ENCODE measurements around the gene UBA1. TPM values are rescaled to one million over a fixed set of nuclear protein-coding genes. Genes with fewer than 3 reads are reported as not detected.
A peak's percentile ranks its signal among the peaks of the same experiment; 100 is the strongest.

Gene UBA1
- 427 and 477 TPM in 2 replicates for total RNA-seq (2014; rRNA removed; shearing (Covaris generic))

DNA sequence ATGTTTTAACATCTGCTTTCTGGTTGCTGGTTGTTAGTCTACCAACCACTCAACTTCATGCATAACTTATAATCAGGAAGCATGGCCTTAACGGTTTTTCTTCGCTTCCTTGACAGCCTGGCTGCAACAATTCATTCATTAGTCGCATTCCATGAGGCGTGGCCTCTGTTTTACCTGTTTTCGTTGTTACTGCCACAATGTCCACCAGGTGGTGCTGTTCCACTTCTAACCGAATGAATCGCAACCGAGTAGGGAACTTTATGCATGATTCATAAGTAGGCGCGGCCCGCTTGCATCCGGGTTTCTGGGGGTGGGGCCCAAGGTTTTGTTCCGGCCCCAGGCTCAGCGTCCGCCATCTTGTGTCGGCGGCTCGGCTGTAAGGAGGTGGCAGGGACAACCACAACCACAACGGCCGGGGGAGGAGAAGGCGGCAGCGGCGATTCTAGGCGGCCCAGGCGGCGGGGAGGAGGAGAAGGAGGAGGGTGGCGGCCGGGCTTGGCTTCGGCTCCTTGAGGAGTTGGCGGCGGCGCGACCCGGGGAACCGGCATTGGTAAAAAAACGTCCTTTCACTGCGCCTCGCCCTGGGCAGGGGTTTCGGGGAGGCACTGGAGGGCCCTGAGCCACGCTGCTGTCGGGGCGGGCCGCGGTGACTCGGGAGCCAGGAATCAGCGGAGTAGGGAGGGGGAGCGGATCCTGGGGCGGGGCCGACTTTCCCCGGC is at the start of gene UBA1:
TSS of gene UBA1 (plus strand) at position 355 of the 719 bp plus-strand sequence. CDS start 4,974 bp downstream, outside the sequence.
- H3K36me3 ChIP-seq (replicated peaks; ENCODE audit: control insufficient read depth, insufficient read depth, low read length) = peaks cover 22% of the 10 kb centered on the region

DNA sequence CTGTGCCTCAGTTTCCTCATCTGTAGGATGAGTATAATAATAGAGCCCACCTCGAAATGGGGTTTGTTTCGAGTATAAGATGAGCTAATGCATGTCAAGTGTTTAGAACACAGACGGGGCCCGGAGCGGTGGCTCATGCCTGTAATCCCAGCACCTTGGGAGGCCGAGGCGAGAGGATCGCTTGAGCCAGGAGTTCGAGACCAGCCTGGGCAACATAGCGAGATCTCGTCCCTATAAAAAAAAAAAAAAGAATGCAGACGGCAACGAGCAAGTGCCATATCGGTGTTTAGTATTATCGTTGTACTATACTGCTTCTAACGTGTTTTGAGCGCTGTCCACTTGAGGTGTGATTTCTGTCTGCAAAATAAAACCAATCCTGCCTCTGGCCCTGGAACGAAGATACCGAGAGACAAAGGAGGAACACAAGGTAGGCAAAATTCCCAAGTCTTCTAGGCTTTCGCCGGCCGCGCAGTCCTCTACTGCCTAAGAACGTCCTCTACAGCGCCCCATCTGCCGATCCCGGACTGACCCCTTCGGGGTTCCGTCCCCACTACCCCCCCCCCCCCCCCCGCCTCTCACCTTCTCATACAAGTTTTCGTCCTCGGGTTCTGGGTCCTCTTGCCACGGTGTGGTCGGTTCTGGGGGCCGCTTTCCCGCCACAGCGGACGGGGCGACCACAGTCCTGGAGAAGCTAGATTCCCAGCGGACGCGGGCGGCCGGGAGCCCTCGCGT is 49.6 kb upstream of the UBA1 start:
- Histone ChIP-seq H3K36me3 (replicated peaks; ENCODE audit: control insufficient read depth, insufficient read depth, low read length) (peaks cover 6% of the 10 kb centered on the region), H3K4me3 (ENCODE audit: insufficient read depth, low read depth, low read length) (peak overlapping the region; percentile 70), H3K27me3 (ENCODE audit: control insufficient read depth, insufficient read depth, low read length) (no peaks in the 10 kb centered on the region)
- DNase-seq = peak; percentile 81

More for the DNA sequence above, at the start of gene UBA1:
- peaks cover 4% of the 10 kb centered on the region for H3K27me3 ChIP-seq (ENCODE audit: control insufficient read depth, insufficient read depth, low read length)
- DNase-seq = peak; percentile 96
- peak within 1 kb of the TSS; percentile 97 for H3K4me3 ChIP-seq (ENCODE audit: insufficient read depth, low read depth, low read length)

DNA sequence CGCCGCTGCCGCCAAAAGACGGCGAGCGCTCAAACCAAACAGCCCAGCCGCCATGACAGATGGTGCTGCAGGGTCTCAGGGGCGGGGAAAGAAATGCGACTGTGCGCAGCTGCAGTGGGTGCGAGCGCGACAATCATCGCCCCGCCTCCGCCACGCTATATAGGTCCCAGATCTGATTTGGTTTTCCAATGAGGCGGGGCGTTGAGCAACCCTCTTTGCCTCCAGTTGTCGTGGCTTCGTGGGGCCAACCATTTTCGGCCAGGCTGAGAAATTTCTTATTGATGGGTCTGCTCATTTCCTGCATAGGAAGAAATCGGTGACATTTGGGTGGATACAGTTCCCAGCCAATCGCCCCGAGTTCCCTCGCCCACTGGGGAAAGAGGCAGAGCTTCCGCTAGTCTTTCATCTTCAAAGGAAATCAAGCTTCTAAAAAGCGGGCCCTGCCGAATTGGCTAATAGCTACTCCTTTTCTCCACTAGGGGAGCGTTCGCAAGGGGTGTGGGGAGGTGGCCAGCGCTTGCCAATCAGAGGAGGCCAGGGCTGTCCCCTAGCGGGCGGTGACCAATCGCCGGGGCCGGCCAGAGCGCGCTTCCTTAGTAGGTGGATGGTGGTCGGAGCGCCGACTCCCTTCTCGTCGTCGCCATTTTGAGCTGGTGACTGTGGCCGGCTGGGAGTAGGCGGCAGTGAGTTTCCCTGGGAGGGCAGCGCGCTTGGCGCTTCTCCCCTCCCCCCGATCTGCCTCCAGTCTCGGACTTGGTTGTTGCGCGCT is 48.8 kb upstream of the UBA1 start, which contains the start of the genes NDUFB11 and RBM10:
TSS of gene NDUFB11 (minus strand) at position 77 of the 769 bp plus-strand sequence. CDS start at position 54, 23 bp downstream.
TSS of gene RBM10 (plus strand) at position 596 of the 769 bp plus-strand sequence. CDS start 2,261 bp downstream, outside the sequence.
- DNase-seq = peak; percentile 94
- H3K36me3 ChIP-seq (replicated peaks; ENCODE audit: control insufficient read depth, insufficient read depth, low read length) = peaks cover 6% of the 10 kb centered on the region
- H3K4me3 ChIP-seq (ENCODE audit: insufficient read depth, low read depth, low read length) = peak within 1 kb of the TSS; percentile 70
- H3K27me3 ChIP-seq (ENCODE audit: control insufficient read depth, insufficient read depth, low read length) = no peaks in the 10 kb centered on the region

- DNase-seq = peak; percentile 72
- Histone ChIP-seq H3K36me3 (replicated peaks; ENCODE audit: control insufficient read depth, insufficient read depth, low read length) (peaks cover 6% of the 10 kb centered on the region), H3K27me3 (ENCODE audit: control insufficient read depth, insufficient read depth, low read length) (no peaks in the 10 kb centered on the region), H3K4me3 (ENCODE audit: insufficient read depth, low read depth, low read length) (peak overlapping the region; percentile 70)
Measured at GRCh38 chrX:47145395-47146120, 48.1 kb upstream of the UBA1 start.

DNA sequence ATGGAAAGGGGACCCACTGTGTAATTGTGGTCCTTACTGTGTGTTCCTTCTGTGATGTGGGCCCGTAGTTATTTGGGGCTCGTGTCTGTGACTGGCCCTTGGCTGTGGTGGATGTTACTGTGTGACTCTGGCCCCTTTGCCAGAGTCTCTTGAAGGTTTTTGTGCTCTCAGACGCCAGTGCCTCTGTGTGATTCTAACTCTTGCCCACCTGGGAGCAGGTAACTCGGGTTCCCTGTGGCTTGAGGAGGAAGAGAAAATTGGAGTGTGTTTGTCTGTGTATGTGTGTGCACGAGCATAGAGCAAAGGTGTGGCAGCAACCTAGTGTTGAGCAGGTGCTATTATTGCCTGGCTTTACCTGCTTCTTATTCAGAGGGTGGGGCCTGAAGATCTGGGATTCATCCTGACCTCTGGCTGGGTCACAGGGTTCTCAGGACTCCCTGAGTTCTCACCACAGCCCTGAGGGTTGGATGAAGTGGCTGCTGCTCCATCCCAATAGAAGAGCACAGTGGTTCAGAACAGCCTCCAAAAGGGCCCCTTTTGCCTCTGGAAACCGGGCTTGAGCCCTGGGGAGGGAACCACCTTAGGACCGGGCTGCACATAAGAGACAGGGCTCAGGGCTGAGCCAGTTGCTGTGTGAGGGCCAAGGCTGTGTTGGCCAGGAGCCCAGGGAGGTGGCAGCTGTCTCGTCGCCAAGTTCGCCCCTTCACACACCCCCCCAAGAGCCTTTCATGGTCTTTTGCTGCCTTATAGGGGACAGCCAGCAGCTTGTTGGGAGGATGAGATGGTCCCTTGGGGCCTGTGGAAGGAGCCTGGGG is 47.3 kb upstream of the UBA1 start:
- H3K4me3 ChIP-seq (ENCODE audit: insufficient read depth, low read depth, low read length) = peak overlapping the region; percentile 70
- H3K27me3 ChIP-seq (ENCODE audit: control insufficient read depth, insufficient read depth, low read length) = no peaks in the 10 kb centered on the region
- DNase-seq = peak; percentile 26
- peaks cover 6% of the 10 kb centered on the region for H3K36me3 ChIP-seq (replicated peaks; ENCODE audit: control insufficient read depth, insufficient read depth, low read length)

- Histone ChIP-seq H3K4me3 (ENCODE audit: insufficient read depth, low read depth, low read length) (no peak overlapping the region), H3K27me3 (ENCODE audit: control insufficient read depth, insufficient read depth, low read length) (no peaks in the 10 kb centered on the region), H3K36me3 (replicated peaks; ENCODE audit: control insufficient read depth, insufficient read depth, low read length) (peaks cover 5% of the 10 kb centered on the region)
- DNase-seq = peak; percentile 35
Measured at GRCh38 chrX:47146936-47147859, 46.4 kb upstream of the UBA1 start.

- no peak for DNase-seq
- H3K4me3 ChIP-seq (ENCODE audit: insufficient read depth, low read depth, low read length) = no peak overlapping the region
- H3K36me3 ChIP-seq (replicated peaks; ENCODE audit: control insufficient read depth, insufficient read depth, low read length) = no peaks in the 10 kb centered on the region
- H3K27me3 ChIP-seq (ENCODE audit: control insufficient read depth, insufficient read depth, low read length) = no peaks in the 10 kb centered on the region
Measured at GRCh38 chrX:47148946-47149345, 44.7 kb upstream of the UBA1 start.

GRCh38 chrX:47151435-47151834 is 42.2 kb upstream of the UBA1 start:
- no peaks in the 10 kb centered on the region for H3K36me3 ChIP-seq (replicated peaks; ENCODE audit: control insufficient read depth, insufficient read depth, low read length)
- no peaks in the 10 kb centered on the region for H3K27me3 ChIP-seq (ENCODE audit: control insufficient read depth, insufficient read depth, low read length)
- H3K4me3 ChIP-seq (ENCODE audit: insufficient read depth, low read depth, low read length) = no peak overlapping the region
- no peak for DNase-seq

- peaks cover 4% of the 10 kb centered on the region; the same call in 1 of the 2 replicates for H3K36me3 ChIP-seq (replicated peaks; ENCODE audit: control insufficient read depth, insufficient read depth, low read length)
- H3K27me3 ChIP-seq (ENCODE audit: control insufficient read depth, insufficient read depth, low read length) = no peaks in the 10 kb centered on the region
- peak; percentile 22 for DNase-seq
- no peak overlapping the region for H3K4me3 ChIP-seq (ENCODE audit: insufficient read depth, low read depth, low read length)
Measured at GRCh38 chrX:47156611-47157520, 36.8 kb upstream of the UBA1 start.

GRCh38 chrX:47158131-47158530 is 35.5 kb upstream of the UBA1 start:
- Histone ChIP-seq H3K4me3 (ENCODE audit: insufficient read depth, low read depth, low read length) (no peak overlapping the region), H3K36me3 (replicated peaks; ENCODE audit: control insufficient read depth, insufficient read depth, low read length) (peaks cover 4% of the 10 kb centered on the region; the same call in 1 of the 2 replicates), H3K27me3 (ENCODE audit: control insufficient read depth, insufficient read depth, low read length) (no peaks in the 10 kb centered on the region)
- DNase-seq = peak; percentile 78

DNA sequence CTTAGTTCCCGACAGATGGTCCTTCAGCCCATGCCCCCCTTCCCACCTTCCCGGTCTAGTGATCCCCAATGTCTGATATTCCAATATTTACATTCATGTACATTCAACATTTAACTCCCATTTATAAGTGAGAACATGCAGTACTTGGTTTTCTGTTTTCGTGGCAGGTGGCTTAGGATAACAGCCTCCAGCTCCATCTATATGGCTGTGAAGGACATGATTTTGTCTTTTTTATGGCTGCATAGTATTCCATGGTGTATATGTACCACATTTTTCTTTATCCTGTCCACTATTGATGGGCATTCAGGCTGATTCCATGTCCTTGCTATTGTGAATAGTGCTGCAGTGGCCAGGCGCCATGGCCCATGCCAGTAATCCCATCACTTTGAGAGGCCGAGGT is 34.8 kb upstream of the UBA1 start:
- DNase-seq = no peak
- Histone ChIP-seq H3K27me3 (ENCODE audit: control insufficient read depth, insufficient read depth, low read length) (no peaks in the 10 kb centered on the region), H3K36me3 (replicated peaks; ENCODE audit: control insufficient read depth, insufficient read depth, low read length) (peaks cover 4% of the 10 kb centered on the region; the same call in 1 of the 2 replicates), H3K4me3 (ENCODE audit: insufficient read depth, low read depth, low read length) (no peak overlapping the region)

- DNase-seq = no peak
Measured at GRCh38 chrX:47160781-47161180, 32.8 kb upstream of the UBA1 start.

More at GRCh38 chrX:47160781-47161180, 32.8 kb upstream of the UBA1 start:
- Histone ChIP-seq H3K4me3 (ENCODE audit: insufficient read depth, low read depth, low read length) (no peak overlapping the region), H3K27me3 (ENCODE audit: control insufficient read depth, insufficient read depth, low read length) (no peaks in the 10 kb centered on the region), H3K36me3 (replicated peaks; ENCODE audit: control insufficient read depth, insufficient read depth, low read length) (peaks cover 4% of the 10 kb centered on the region; the same call in 1 of the 2 replicates)

All from H7 (cell line).